GM23248 (cell line): ENCODE results near the gene HDAC4. TPM values are rescaled to one million over a fixed set of nuclear protein-coding genes. Genes with fewer than 3 reads are reported as not detected.
"Not testable (repeated sequence)": the region's sequence is repeated elsewhere in the genome, so short reads cannot be mapped to it uniquely, and the experiment has no call there.

ENCODE experiments used
- DNase-seq: peaks from one replicate; pipeline ENCODE4 v3.0.0-alpha.2; 2015
- H2AFZ ChIP-seq: fragments of 200-600 bp; sonication (generic); 2 replicates; pipeline ENCODE4 v1.6.1; 2016; ENCODE audit warnings: antibody characterized with exemption
- H3F3A ChIP-seq: fragments of 200-600 bp; sonication (generic); 2 replicates; pipeline ENCODE4 v1.6.1; 2016; ENCODE audit warnings: mild to moderate bottlenecking, antibody characterized with exemption, mixed run types; ENCODE audit not compliant: insufficient read depth
- H3K27ac ChIP-seq: fragments of 200-600 bp; sonication (generic); 2 replicates; pipeline ENCODE4 v1.5.1; 2016; ENCODE audit warnings: mild to moderate bottlenecking
- H3K27me3 ChIP-seq: fragments of 200-600 bp; sonication (generic); replicated peaks from 2 replicates; pipeline ENCODE4 v1.6.1; 2016; ENCODE audit warnings: mild to moderate bottlenecking; ENCODE audit not compliant: insufficient read depth
- H3K36me3 ChIP-seq: fragments of 200-600 bp; sonication (generic); 2 replicates; pipeline ENCODE4 v1.6.1; 2016; ENCODE audit warnings: low read depth, mild to moderate bottlenecking
- H3K4me1 ChIP-seq: fragments of 200-600 bp; sonication (generic); 2 replicates; pipeline ENCODE4 v1.6.1; 2016; ENCODE audit warnings: mild to moderate bottlenecking; ENCODE audit not compliant: insufficient read depth
- H3K4me2 ChIP-seq: fragments of 200-600 bp; sonication (generic); one replicate; pipeline ENCODE4 v1.6.1; 2016; ENCODE audit warnings: mild to moderate bottlenecking; ENCODE audit not compliant: unreplicated experiment
- H3K4me3 ChIP-seq: fragments of 200-600 bp; sonication (generic); 2 replicates; pipeline ENCODE4 v1.5.1; 2016; ENCODE audit warnings: mild to moderate bottlenecking
- H3K79me2 ChIP-seq: fragments of 200-600 bp; sonication (generic); 2 replicates; pipeline ENCODE4 v1.6.1; 2016; ENCODE audit warnings: mild to moderate bottlenecking; ENCODE audit not compliant: insufficient read depth
- H3K9ac ChIP-seq: fragments of 200-600 bp; sonication (generic); 2 replicates; pipeline ENCODE4 v1.6.1; 2016; ENCODE audit warnings: mild to moderate bottlenecking
- H3K9me2 ChIP-seq: fragments of 200-600 bp; sonication (generic); 2 replicates; pipeline ENCODE4 v1.6.1; 2016; ENCODE audit warnings: mixed run types, mild to moderate bottlenecking, moderate library complexity; ENCODE audit not compliant: insufficient read depth
- H3K9me3 ChIP-seq: fragments of 200-600 bp; sonication (generic); one replicate; pipeline ENCODE4 v1.6.1; 2017; ENCODE audit warnings: low read depth
- H4K20me1 ChIP-seq: fragments of 200-600 bp; sonication (generic); 2 replicates; pipeline ENCODE4 v1.6.0; 2016; ENCODE audit not compliant: insufficient read depth
- EZH2 ChIP-seq: fragments of 200-600 bp; sonication (generic); IDR thresholded peaks from 2 replicates; pipeline ENCODE4 v1.6.1; 2018; ENCODE audit warnings: antibody characterized with exemption, mild to moderate bottlenecking; ENCODE audit not compliant: insufficient read depth, poor library complexity, severe bottlenecking
- EZH2phosphoT487 ChIP-seq: fragments of 200-600 bp; sonication (generic); IDR thresholded peaks from 2 replicates; pipeline ENCODE4 v1.6.1; 2018; ENCODE audit warnings: antibody characterized with exemption, moderate library complexity, mild to moderate bottlenecking, low read depth; ENCODE audit not compliant: insufficient read depth
- WGBS, 2 experiments: methylation state at CpG; one replicate each; pipeline ENCODE4 v1.1.6; 2015 to 2017; ENCODE audit warnings: low lambda C conversion rate in 2 of 2, low coverage in 1 of 2; ENCODE audit errors: missing lambda C conversion rate in 2 of 2; 5-methylcytosine and 5-hydroxymethylcytosine counted together
- in situ Hi-C: fragments of 300-500 bp; cut with MboI; formaldehyde crosslinking; loops from 2 replicates; pipeline ENCODE4 v1.15.0; 2020
- polyA plus RNA-seq: library from polyadenylated mRNA; unstranded; fragments of >200 nt; fragmentation: Nextera tagmentation; extraction: Ambion mirVana; gene quantifications from 2 replicates; pipeline ENCODE4 v1.2.1, GENCODE V29; 2016
- total RNA-seq: library from RNA; depleted of rRNA; stranded (reverse); fragments of >200 nt; shearing (Covaris generic); gene quantifications from 2 replicates; pipeline ENCODE4 v1.2.3, GENCODE V29; 2014

HDAC4 gene
- total and polyA plus RNA-seq, 2 experiments from 2014 or later = 2.1 to 6.3 TPM

DNA sequence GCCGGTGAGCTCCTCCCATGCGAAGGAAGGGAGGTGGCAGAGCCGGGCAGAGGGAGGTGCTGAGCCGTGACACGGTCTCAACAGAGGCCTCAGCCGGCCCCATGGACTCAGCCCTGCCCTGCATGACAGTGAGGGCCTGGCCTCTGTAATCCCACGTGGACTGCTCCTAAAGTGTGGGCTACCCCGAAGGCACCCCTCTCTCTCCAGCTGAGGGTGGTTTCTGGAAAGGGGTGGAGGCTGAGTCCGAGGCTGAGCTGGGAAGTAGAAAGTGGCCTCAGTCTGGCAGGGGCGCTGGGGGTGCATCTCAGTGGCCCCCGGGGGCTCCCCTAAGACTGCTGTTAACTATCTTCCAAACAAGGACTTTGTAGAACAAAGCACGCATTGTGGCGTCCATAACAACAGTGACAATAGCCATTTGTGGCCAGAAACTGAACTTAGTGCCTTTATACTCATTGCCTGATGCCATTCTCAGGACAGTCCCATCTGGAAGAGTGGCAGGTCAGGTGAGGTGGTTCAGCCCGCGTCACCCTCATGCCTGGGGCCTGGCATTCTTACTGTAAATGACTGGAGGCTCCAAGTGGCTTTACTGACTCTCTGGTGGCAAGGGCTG lies 360.6 kb downstream of the HDAC4 start:
- no peaks in the 10 kb centered on the region for H3K36me3 ChIP-seq
- H3K9me3 ChIP-seq = no peaks in the 10 kb centered on the region
- 71 to 85% methylated on average over 15 of the region's 15 CpGs for WGBS, 2 experiments
- H3K9me2 ChIP-seq = no peaks in the 10 kb centered on the region
- H3K27ac ChIP-seq = no peak overlapping the region
- TF ChIP-seq EZH2phosphoT487 (no peak), EZH2 (no peak)
- in situ Hi-C loops = no loop called here
- H3K4me3 ChIP-seq = no peak overlapping the region
- H3K4me2 ChIP-seq = no peak overlapping the region
- H3K79me2 ChIP-seq = no peaks in the 10 kb centered on the region
- H3K9ac ChIP-seq = no peak overlapping the region
- H3K4me1 ChIP-seq = no peaks in the 10 kb centered on the region
- H3F3A ChIP-seq = no peaks in the 10 kb centered on the region
- DNase-seq = no peak
- H3K27me3 ChIP-seq = no peaks in the 10 kb centered on the region
- no peak overlapping the region for H2AFZ ChIP-seq
- H4K20me1 ChIP-seq = no peaks in the 10 kb centered on the region

DNA sequence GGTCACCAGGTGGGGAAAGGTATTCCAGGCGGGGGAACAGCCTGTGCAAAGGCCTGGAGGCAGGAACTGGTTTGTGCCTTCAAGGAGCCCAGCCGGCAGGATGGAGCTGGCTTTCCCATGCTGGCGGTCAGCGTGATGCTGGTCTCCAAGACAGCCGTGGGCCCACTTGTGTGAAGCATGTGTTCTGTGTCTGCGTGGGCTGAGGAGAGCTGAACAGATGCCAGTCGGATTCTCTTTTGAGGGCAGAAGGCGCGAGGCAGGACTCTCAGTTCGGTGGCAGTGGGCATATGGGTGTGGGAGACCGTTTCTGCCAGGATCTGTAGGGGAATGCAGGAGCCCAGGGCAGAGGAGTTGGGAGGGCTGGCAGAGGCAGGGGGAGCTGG lies 361.4 kb downstream of the HDAC4 start:
- Histone ChIP-seq H3F3A (no peaks in the 10 kb centered on the region), H2AFZ (no peak overlapping the region), H3K4me1 (no peaks in the 10 kb centered on the region), H3K9me2 (no peaks in the 10 kb centered on the region), H3K4me3 (no peak overlapping the region), H4K20me1 (no peaks in the 10 kb centered on the region), H3K9ac (no peak overlapping the region), H3K27me3 (no peaks in the 10 kb centered on the region), H3K27ac (no peak overlapping the region), H3K79me2 (no peaks in the 10 kb centered on the region), H3K4me2 (no peak overlapping the region), H3K9me3 (no peaks in the 10 kb centered on the region), H3K36me3 (no peaks in the 10 kb centered on the region)
- in situ Hi-C loops = no loop called here
- WGBS, 2 experiments = 76 to 77% methylated on average over 11 of the region's 11 CpGs
- no peak for DNase-seq
- no peak for TF ChIP-seq EZH2
- no peak for TF ChIP-seq EZH2phosphoT487

DNA sequence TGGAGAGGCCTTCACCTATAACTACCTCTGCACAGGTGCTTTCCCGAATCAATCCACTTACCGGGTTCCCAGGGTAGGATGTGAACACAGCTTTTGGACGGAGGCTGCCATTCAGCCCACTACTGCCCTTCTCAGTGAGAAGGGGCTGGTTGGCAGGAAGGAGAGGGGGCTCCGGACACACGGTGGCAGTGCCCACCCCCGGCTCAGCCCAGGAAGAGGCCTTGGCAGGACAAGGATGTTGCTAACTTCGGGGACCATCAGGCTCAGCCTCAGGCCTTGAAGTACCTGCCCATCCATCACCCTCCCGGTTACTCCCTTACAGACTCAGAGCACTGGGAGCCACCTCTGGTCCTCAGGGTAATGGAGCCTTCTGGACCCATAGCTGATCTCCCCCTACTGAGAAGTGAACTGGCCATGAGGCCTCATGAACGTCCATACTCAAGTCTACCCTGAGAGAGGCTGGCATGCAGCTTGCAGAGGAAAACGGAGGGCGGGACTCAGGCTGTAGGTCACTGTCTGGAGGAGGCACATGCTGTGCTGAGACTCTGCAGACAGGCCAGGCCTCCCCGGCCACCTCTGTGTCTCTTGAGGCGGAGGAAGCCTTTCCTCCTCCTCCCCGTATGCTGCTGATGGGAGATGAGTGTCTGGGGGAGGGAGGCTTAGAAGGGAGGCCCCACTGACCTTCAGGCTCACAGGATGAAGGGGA lies 361.9 kb downstream of the HDAC4 start:
- Histone ChIP-seq H3F3A (no peaks in the 10 kb centered on the region), H3K9ac (no peak overlapping the region), H3K79me2 (no peaks in the 10 kb centered on the region), H3K9me2 (no peaks in the 10 kb centered on the region), H3K4me3 (no peak overlapping the region), H3K4me1 (no peaks in the 10 kb centered on the region), H3K27ac (no peak overlapping the region), H4K20me1 (no peaks in the 10 kb centered on the region), H3K9me3 (no peaks in the 10 kb centered on the region), H2AFZ (no peak overlapping the region), H3K36me3 (no peaks in the 10 kb centered on the region), H3K4me2 (no peak overlapping the region), H3K27me3 (no peaks in the 10 kb centered on the region)
- 77 to 83% methylated on average over 11 to 14 of the region's 14 CpGs for WGBS, 2 experiments
- DNase-seq = no peak
- in situ Hi-C loops = no loop called here
- TF ChIP-seq EZH2phosphoT487 (no peak), EZH2 (no peak)

DNA sequence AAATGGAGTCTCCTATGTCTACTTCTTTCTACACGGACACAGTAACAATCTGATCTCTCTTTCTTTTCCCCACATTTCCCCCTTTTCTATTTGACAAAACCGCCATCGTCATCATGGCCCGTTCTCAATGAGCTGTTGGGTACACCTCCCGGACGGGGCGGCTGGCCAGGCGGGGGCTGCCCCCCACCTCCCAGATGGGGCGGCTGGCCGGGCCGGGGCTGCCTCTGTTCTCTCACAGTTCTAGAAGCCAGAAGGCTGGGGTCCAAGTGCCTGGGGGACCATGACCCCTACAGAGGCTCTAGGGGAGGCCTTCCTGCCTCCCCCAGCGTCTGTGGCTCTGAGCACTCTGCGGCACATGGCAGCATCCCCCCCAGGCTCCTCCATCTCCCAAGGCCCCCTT lies 362.5 kb downstream of the HDAC4 start:
- WGBS, 2 experiments = 88 to 92% methylated on average over 10 to 13 of the region's 13 CpGs
- H3K9ac ChIP-seq, DNase-seq, H3K27ac ChIP-seq, H3K4me2 ChIP-seq, H3K9me3 ChIP-seq, H3K4me1 ChIP-seq, H3F3A ChIP-seq, H3K27me3 ChIP-seq, H4K20me1 ChIP-seq, H3K9me2 ChIP-seq, H3K79me2 ChIP-seq, H2AFZ ChIP-seq, in situ Hi-C loops, H3K4me3 ChIP-seq, H3K36me3 ChIP-seq: not testable (repeated sequence)

DNA sequence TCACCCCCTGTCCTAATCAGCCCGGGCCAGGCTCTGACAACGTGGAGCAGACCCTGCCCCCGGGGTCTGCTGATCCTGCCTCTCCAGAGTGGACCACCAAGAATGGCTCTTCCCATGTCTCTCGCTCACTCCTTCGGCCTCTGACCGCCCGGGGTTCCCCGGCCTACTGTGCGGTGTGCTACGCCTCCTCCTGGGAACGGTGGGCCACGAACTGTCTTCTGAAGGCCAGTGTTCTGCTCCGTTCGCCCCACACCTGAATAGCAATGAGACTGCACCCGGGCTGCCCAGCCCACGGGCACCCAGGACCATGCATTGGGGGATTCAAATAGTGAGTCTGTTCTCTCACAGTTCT lies 363.3 kb downstream of the HDAC4 start:
- no peak for DNase-seq
- Histone ChIP-seq H3K27me3 (0 out of 2 replicates have a peak, but pooled peaks cover 3% of the 10 kb centered on the region), H3K4me2 (no peak overlapping the region), H3K27ac (no peak overlapping the region), H3K4me3 (no peak overlapping the region), H3F3A (no peaks in the 10 kb centered on the region), H3K36me3 (no peaks in the 10 kb centered on the region), H2AFZ (no peak overlapping the region), H3K9me3 (no peaks in the 10 kb centered on the region), H3K9me2 (no peaks in the 10 kb centered on the region), H4K20me1 (no peaks in the 10 kb centered on the region), H3K79me2 (no peaks in the 10 kb centered on the region), H3K9ac (no peak overlapping the region), H3K4me1 (no peaks in the 10 kb centered on the region)
- WGBS, 2 experiments = 82 to 84% methylated on average over 16 of the region's 16 CpGs
- TF ChIP-seq EZH2phosphoT487 = no peak
- TF ChIP-seq EZH2 = no peak
- in situ Hi-C loops = no loop called here
